ENCODE results near the gene APPL1.

APPL1 gene

DNA sequence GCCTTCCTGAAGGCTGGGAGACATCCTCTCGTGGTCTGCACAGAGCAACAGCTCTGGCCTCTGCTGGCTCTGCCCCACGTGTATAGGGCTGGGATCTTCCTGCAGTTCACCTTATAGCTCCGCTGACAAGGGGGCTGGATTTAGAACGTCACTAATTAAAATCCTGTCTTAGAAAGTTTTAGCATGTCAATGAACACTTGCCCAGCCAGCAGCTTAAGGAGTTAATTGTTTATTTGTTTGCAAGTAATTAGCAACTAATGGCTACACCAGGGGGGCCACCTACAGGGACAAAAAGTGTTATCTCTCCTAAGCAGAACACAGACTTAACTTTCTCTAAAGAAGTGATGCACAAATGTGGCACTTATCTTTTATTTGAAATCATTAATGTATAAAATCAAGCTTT is 27.6 kb upstream of the APPL1 start, which contains the start of gene HESX1:
TSS of gene HESX1 (minus strand) at position 84 of the 403 bp plus-strand sequence. CDS start at position 24, 60 bp downstream.
- no peak for DNase-seq
- Mint-ChIP-seq H3K36me3 (ENCODE audit: low read depth) (no peaks in the 10 kb centered on the region), H3K9me3 (no peaks in the 10 kb centered on the region), H3K27me3 (ENCODE audit: low read depth, poor library complexity) (peaks cover 10% of the 10 kb centered on the region), H3K4me3 (peak within 1 kb of the TSS; percentile 10), H3K27ac (no peak within 1 kb of the TSS), H3K4me1 (peaks cover 7% of the 10 kb centered on the region)
- TF ChIP-seq, protein P1, sequence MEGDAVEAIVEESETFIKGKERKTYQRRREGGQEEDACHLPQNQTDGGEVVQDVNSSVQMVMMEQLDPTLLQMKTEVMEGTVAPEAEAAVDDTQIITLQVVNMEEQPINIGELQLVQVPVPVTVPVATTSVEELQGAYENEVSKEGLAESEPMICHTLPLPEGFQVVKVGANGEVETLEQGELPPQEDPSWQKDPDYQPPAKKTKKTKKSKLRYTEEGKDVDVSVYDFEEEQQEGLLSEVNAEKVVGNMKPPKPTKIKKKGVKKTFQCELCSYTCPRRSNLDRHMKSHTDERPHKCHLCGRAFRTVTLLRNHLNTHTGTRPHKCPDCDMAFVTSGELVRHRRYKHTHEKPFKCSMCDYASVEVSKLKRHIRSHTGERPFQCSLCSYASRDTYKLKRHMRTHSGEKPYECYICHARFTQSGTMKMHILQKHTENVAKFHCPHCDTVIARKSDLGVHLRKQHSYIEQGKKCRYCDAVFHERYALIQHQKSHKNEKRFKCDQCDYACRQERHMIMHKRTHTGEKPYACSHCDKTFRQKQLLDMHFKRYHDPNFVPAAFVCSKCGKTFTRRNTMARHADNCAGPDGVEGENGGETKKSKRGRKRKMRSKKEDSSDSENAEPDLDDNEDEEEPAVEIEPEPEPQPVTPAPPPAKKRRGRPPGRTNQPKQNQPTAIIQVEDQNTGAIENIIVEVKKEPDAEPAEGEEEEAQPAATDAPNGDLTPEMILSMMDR (IDR thresholded peaks at IDR 0.05): no peak

DNA sequence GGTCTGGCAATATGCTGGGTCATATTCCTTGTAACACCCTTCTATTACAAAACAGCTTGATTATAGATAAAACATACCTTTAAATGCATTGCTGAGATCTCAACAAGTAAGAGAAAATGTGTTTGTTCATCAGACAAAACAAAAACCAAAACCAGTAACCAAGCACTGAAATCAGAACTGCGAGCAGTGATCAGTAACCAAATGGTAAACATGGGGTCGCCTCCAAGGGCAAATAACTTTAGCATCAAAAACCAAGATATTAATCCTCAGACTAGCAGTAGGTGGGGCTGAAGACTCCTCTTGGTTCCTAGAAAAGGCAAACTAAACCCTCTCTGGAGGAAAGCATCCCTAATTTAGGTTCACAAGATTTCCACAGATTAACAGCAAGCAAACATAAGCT is 21.1 kb upstream of the APPL1 start:
- TF ChIP-seq, protein P1 (IDR thresholded peaks at IDR 0.05): no peak
- Mint-ChIP-seq H3K36me3 (ENCODE audit: low read depth) (no peaks in the 10 kb centered on the region), H3K4me1 (no peaks in the 10 kb centered on the region), H3K9me3 (no peaks in the 10 kb centered on the region), H3K27me3 (ENCODE audit: low read depth, poor library complexity) (peaks cover 2% of the 10 kb centered on the region), H3K27ac (no peak overlapping the region), H3K4me3 (no peak overlapping the region)
- no peak for DNase-seq

DNA sequence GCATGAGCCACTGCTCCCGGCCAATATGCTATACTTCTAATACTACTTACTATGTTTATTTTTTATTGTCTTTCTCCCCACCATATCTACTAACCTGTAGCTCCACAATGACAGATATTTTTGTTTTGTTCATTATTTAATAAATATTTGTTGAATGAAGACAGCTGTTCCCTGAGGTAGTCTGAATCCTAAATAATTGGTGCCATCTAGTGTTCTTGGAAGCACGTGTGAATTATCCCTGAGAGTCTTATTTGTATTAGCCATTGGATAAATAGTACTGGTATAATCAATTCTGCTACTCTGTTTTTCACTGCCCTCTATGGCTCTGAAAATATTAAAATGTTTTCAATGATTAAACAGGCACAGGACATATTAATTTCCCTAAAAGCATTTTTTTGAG is 5.6 kb upstream of the APPL1 start:
- H3K36me3 Mint-ChIP-seq (ENCODE audit: low read depth): peaks cover 6% of the 10 kb centered on the region
- TF ChIP-seq, protein P1 (IDR thresholded peaks at IDR 0.05): no peak
- no peak overlapping the region for H3K4me3 Mint-ChIP-seq
- H3K9me3 Mint-ChIP-seq: peaks cover 3% of the 10 kb centered on the region
- H3K27ac Mint-ChIP-seq: no peak overlapping the region
- H3K27me3 Mint-ChIP-seq (ENCODE audit: low read depth, poor library complexity): peaks cover 8% of the 10 kb centered on the region
- DNase-seq: no peak
- H3K4me1 Mint-ChIP-seq: peaks cover 11% of the 10 kb centered on the region

DNA sequence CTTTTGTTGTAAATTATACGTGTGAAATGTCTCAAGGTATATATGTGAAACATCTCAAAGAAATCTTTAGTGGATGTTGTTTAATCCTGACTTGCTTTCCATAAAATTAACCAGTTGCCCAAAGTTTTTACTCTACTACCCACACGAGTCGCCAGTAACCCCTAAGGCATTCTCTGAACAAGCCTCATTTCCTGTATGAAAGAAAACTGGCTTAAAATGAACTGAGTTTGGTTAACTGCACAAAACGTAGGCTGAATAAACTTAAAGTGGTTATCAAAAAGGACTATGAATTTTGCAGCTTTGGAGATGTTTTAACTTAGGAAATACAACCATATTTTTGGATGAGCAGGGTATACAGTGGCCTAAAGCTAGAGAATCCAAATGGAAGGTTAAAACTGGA is 2.7 kb upstream of the APPL1 start:
- Mint-ChIP-seq H3K27me3 (ENCODE audit: low read depth, poor library complexity) (peaks cover 14% of the 10 kb centered on the region), H3K4me1 (peaks cover 26% of the 10 kb centered on the region), H3K4me3 (no peak overlapping the region), H3K9me3 (no peaks in the 10 kb centered on the region), H3K27ac (no peak overlapping the region), H3K36me3 (ENCODE audit: low read depth) (peaks cover 2% of the 10 kb centered on the region)
- DNase-seq: no peak
- TF ChIP-seq, protein P1 (IDR thresholded peaks at IDR 0.05): no peak

DNA sequence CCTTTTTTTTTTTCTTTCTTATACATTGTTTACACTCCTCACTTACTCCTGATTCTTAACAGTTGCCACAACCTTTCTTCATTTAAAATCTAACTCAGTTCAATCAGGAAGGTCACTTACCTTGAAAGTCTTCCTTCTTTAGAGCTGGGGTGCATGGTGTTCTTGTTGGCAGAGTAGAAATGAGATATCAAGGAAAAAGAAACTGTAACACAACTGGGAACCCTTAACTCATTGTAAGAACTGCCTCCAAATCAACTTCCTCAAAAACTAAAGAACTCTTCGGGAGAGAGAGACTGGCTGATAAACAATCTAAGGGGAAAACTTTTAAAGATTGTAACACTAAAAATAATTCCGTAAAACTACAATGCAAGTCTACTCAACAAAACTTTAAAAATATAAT is 1.4 kb upstream of the APPL1 start:
- Mint-ChIP-seq H3K4me3 (peak overlapping the region; percentile 37), H3K36me3 (ENCODE audit: low read depth) (no peaks in the 10 kb centered on the region), H3K9me3 (no peaks in the 10 kb centered on the region), H3K27ac (no peak overlapping the region), H3K4me1 (peaks cover 26% of the 10 kb centered on the region), H3K27me3 (ENCODE audit: low read depth, poor library complexity) (peaks cover 14% of the 10 kb centered on the region)
- no peak for DNase-seq
- TF ChIP-seq, protein P1 (IDR thresholded peaks at IDR 0.05): no peak

DNA sequence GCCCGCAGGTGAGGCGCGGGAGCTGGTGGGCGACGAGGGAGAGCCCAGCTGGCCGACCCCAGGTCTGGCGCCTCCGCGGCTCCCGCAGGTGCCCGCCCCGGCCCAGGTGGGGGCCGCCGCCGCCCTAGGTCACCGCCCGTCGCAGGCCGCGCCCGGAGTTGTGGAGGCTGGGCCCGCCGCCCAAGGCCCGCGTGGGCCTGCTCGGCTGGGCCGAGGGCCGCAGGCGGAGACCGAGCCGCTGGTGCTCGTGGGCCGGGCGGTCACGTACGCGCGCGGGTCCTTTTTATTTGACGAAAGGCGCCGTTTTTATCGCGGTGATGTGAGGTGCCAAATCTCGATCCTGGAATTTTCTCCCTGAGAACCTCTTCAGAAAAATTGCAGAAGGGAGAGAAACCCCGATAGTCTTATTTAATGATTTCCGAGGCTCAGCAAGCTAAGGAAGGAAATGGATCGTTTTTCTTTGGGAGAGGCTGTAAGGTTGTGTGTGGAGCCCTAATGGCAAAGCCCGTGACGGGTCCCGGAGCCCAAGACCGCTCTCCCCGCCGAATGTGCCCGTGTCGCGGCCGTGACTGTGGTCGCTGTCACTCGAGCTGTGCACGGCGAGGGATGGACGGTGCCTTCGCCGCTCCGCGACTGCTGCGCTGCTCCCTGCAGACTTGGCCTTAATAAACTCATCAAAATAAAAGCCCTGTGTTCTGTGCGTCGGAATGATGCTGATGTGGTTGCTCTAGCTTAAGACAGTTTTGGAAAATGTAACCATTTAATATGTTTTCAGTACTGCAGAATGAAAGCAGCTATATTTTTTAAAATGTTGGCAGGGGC is 612 bp downstream of the APPL1 start:
- H3K27me3 Mint-ChIP-seq (ENCODE audit: low read depth, poor library complexity): peaks cover 14% of the 10 kb centered on the region
- TF ChIP-seq, protein P1 (IDR thresholded peaks at IDR 0.05): no peak
- peaks cover 26% of the 10 kb centered on the region for H3K4me1 Mint-ChIP-seq
- peak overlapping the region; percentile 89 for H3K4me3 Mint-ChIP-seq
- peak; percentile 60 for DNase-seq
- H3K9me3 Mint-ChIP-seq: peaks cover 6% of the 10 kb centered on the region
- H3K27ac Mint-ChIP-seq: no peak overlapping the region
- H3K36me3 Mint-ChIP-seq (ENCODE audit: low read depth): peaks cover 9% of the 10 kb centered on the region
